ENCODE data around the gene ST6GALNAC5. TPM values are rescaled to one million over a fixed set of nuclear protein-coding genes. Genes with fewer than 3 reads are reported as not detected.

The ST6GALNAC5 gene
- total RNA-seq, 1 donor from 2014 or later, result 3.7 TPM

DNA sequence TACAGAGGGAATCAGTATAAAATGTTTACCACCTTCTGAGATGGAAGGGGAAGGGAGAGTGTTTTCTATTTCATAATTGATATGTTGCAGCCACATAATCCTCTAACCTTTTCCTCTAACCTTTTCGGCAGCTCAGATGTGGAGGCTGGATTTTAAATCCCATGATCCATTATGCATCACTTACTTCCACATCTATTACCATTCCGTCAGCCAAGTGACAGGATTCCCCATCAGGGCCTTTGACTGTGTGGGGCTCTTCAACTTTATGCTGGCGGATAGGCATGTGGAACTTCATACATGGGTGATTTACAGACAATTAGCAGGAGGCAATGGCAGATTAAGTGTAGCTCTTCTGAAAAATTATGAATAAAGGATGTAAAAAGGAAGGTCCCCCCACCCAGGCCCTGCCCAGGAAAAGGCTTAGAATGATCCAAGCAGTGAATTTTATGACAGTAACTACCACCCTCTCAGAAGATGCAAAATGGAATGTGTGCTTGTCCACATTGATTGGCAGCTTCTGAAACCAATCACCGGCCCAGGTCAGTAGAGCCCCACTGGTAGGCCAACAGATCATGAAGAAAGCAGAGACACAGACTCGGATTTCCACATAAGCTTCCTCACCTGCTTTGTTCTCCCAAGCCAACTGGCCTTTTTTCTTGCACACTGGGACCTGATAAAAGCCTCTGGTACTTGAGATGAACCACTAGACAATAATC, 147.0 kb downstream of the ST6GALNAC5 start:
- no peak for DNase-seq

DNA sequence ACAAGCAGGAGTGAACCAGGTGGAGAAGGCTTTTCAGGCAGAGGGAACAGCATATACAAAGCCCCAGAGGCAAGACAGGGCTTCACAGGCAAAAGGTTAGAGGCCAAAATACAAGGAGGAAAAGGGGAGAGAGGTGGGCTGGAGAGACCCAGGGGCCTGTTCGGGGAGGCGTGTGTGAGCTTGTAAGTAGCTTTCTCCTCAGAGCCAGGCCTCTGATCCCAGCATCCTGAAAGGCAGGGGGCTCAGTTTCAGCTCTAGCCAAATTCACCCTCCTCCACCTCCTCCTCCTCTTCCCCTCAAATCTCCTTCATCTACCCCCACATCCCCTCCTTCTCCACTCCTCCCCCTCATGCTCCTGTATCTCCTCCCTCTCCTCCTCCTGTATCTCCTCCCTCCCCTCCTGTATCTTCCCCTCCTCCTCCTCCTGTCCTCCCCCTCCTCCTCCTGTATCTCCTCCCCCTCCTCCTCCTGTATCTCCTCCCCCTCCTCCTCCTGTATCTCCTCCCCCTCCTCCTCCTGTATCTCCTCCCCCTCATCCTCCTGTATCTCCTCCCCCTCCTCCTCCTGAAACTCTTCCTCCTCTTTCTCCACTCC, 148.6 kb downstream of the ST6GALNAC5 start:
- no peak for DNase-seq

DNA sequence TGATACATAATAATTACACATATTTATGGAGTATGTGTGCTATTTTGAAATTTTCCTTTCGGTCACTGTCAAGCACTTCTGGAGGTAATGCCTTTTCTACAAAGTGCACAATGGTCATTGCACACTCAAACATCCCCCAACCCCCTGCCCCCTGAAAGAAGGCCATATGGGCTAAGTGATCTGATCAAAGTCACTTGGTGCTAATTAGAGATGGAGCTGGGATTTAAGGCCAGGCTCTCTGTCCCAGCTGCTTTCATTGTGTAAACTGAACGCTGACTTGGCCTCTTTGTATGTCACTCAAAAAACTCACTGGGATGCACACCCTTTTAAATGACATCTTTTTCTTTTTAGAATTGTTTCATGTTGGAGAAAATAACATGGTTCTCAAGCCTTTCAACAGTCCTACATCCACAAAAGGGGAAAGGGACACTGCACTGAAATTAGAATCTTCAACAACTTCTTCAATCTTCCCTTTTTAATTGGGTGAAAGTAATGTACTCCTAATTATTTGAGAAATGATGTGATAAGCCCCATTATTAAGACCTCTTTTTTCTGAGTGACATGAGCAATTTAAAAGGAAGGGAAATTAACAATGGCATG, 149.2 kb downstream of the ST6GALNAC5 start:
- DNase-seq, result no peak

DNA sequence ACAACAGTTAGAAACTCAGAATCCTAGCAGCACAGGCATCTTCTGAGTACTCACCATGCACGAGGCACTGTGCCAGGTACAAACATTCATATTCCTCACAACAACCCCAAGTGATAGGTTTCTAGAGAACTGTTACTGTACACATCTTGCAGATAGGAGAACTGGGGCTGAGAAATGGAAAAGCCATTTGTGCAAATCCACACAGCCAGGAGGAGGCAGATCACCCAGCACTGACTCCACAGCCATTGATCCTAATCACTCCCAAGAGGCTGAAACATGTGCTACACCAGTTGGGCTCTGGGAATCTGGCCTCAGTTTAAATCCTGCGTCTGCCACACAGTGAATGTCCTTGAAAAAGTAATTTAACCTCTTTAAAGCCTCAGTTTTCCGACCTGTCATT, 151.0 kb downstream of the ST6GALNAC5 start:
- no peak for DNase-seq

DNA sequence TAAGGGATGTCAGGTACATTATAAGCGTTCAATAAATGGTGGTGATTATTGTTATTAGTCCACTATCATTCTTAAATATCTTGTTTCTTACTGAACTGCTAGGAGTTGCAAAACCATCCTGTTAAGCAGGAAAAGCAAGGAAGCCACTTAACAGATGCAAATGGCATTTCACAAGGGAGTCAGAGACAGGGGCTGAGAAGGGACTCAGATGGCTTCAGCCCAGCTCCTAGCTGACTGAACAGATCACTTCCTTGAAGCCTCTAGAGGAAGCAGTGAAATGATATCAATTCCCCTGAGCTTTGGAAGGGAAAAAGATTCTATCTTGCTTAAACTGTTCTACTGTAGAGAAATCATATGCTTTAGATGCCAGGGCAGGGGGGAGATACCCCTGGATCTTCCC, 151.5 kb downstream of the ST6GALNAC5 start:
- DNase-seq, result no peak

DNA sequence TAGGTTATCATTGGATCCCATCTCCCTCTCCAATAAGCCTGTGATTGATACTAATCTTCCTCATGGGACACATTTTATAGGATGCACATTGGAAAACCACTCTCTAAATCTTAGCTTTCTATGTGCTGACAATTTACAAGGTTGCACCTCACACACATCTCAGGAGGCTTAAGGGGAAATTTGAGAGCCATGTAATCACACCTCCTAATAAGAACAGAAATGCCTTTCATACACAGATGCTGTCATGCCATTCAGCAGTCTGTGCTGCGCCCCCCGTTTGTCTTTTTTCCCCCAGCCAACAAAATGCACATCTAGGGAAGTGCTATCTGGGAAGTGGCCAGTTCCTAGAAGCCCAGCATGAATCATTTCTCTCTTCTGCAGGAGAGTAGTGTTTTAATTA, 154.5 kb downstream of the ST6GALNAC5 start:
- no peak for DNase-seq

DNA sequence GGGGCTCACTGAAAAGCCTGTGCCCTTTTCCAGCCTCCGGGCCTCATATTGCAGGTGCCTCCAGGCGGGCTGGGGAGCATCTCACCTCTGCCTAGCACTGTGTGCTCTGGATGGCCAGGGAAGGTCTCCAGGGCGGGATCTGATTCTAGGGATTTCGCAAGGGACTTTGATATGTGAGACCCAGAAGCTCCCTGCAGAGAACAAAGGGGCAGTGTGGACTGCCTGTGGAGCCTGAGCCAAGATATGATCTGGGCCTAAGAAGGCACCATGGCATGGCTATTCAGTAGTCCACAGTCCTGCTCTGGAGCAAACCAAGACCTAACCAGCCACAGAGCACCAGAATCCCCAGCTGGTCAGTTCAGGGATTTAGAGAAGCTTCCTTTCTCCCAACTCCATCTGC, 157.2 kb downstream of the ST6GALNAC5 start:
- DNase-seq, result no peak

DNA sequence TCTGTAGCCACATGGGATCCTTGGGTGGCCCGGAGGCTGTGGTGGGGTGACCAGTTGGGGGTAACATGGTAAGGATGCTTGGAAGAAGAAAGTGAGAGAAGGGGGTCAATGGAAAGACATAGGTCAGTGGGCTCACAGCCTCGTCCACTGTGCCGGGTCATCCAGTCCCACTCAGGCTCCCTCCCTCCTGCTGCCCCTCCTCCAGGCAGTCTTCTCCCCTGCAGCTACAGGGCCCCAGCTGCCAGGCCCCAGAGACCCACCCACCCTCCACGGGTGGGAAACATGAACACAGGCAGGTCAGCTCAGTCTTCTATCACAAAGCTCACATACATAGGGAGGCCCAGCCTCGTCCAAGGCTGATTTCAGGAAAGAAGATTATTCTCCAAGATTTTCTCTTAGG, 158.3 kb downstream of the ST6GALNAC5 start:
- DNase-seq, result no peak

DNA sequence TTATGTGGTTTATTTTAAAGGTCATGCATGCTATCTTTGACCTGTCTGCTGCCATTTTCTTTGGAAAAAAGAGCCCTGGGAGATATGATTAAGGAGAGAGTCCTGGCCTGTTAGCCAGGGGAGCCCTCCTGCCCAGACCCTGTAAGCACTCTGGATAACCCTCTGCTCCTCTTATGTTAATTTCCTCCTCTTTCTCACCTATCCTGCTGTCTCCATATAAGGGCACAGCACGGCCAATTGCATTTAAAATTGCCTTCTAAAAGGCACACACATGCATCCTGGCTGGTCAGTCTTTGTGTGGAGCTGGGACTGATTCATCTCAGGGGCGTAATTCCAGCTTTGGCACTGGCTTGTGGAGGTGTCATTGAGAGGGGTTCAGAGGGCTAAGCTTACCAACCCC, 158.9 kb downstream of the ST6GALNAC5 start:
- no peak for DNase-seq

DNA sequence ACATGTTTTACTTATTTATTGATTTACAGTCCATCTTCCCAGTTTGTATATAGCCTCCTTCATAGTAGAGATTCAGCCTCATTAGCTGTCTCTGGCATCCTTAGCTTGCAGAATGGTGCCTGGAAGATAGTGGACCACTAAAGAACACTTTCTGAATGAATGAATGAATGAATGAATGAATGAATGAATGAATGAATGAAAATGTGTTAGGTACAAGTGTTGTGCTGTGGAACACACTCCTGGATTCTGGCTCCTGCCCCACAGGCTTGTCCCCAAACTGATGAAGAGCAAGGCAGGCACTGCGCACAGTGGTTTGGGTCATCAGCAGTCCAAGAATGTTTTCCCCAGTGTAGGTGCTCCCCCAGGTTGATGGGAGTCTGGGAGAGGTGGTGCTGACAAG, 159.4 kb downstream of the ST6GALNAC5 start:
- no peak for DNase-seq

DNA sequence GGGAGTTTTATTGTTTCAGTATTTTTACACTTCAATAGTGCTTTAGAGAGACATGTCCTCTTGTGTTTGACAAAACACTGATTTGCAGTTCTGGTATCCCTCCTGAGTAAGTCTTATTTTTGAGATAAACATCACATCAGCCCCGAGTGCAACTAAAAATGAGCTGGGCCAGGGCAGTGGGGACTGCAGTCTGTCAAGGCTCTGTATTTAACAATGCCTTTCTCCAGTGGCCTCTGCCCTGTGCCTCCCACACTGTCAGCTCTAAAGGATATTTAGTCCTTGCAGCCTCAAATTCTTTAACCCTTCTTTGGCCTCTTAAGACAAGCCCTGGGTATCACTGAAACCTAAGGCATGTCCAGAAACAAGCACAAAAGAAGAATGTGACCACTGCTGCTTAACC, 160.6 kb downstream of the ST6GALNAC5 start:
- no peak for DNase-seq

DNA sequence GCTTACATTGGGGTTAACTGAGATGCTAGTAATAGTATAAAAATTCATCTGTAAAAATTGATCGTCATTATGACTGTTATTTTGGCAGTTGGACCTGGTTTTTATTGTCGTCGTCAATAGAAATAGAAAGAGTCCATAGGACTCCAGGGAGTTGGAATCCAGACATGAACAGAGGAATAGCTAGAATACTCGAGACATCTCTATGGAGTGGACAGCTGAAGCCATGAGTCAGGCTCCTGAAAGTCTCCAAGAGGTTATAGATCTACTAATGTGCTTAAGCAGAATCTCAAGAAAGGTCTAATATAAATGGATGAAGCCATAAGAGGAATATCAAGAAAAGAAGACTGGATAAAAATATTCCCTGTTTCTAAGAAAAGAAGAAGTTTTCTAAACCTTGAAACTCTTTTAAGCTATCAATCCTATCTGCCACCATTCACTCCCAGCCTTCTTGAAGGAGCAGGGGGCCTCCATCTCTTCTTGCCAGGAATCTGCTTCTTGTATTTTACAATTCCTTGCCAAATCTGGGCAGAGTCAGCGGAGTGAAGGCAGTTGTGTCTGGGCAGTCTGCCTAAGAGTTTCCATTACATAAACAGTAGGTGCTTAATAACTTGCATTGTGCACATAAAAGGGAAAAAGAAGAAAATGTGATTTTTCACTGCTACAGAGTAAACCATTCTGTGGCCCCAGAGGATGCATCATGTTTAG, 163.3 kb downstream of the ST6GALNAC5 start:
- DNase-seq, result no peak

DNA sequence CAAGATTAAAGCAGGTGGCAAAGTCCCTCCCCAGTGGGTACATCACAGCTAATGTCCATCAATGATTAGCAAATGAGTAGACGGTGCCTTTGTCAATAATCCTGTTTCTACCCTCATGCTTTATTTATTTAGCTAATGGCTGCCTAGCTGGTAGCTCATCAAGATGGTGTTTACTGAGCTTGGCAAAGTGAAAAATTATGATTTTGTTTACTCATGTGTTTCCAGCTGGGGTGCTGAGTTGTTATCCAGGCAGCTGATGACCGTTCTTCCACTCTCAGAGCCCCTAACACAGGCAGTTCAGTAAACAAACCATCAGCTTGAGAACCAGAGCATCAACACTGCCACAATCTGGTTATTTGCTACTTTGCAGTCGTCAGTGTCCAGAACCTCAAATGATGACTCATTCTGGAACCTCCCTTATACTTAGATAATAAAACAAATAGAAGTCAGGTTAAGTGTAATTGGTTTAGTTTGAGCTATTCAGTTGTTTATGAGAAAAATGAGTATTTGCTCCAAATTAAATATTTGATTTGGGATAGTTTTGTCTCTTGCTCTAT, 163.9 kb downstream of the ST6GALNAC5 start:
- DNase-seq, result no peak

DNA sequence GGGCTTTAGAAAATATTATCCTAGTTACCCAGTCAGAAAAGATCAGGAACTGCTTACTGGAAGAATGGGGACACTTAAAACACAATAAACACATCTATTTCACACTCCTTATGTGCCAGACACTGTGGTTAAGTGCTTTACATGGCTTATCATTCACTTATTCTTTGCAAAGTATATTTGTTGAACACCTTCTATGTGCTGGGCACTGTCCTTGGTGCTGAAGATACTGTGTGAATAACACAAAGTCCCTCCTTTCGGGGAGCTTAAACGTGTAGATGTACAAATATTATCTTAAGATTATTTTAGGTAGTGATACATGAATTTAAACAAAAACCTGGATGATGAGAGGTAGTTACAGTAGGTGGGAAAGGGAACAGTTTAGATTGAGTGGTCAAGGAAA, 169.3 kb downstream of the ST6GALNAC5 start:
- no peak for DNase-seq

DNA sequence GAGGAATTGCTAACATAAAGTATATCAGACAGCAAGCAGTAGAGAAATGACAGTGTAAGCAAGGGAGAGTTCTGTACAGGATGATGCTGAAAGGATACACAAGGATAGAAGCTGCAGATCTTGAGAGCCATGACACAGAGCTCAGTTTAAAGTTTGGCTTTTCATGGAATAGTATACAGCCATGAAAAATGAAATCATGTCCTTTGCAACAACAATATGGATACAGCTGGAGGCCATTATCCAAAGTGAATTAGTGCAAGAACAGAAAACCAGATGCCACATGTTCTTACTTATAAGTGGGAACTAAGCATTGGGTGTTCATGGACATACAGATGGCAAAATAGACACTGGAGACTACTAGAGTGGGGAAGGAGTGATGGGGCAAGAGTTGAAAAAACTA, 169.8 kb downstream of the ST6GALNAC5 start:
- no peak for DNase-seq

DNA sequence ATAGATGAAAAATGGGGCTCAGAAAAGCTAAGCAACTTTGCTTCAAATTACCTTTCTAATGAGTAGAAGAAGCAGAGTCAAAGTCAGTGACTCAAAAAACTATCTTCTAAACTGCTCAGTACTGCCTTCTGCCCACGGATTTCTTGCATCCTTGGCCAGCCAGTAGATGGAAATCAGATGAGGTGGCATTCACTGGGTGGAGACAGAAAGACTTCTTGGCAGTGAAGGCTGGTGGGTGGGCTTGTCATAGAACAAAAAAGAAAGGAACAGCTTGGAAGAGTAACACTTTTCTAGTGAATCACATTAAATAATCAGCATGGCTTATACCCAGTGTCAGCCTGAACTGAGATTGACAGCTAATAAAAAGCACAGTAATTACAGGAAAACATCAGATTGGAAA, 170.7 kb downstream of the ST6GALNAC5 start:
- DNase-seq, result no peak

DNA sequence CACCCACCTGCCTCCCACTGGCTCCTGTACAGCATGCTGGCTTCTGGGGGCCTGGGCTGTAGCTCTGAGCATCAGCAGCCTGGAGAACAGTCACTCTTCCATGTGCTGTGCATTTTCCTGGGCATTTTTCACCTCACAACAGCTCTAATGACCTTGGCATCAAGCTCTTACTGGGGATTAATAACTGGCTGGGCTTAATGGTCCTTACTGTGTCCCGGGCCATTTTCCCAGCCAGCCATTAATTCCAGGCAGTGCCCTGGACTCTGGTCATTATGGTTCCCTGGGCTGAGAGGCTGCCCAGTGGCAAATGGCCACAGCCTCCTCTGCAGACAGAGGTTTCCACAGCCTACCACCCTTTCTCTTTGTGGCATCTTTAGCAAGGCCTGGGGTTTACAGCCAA, 171.8 kb downstream of the ST6GALNAC5 start:
- no peak for DNase-seq

DNA sequence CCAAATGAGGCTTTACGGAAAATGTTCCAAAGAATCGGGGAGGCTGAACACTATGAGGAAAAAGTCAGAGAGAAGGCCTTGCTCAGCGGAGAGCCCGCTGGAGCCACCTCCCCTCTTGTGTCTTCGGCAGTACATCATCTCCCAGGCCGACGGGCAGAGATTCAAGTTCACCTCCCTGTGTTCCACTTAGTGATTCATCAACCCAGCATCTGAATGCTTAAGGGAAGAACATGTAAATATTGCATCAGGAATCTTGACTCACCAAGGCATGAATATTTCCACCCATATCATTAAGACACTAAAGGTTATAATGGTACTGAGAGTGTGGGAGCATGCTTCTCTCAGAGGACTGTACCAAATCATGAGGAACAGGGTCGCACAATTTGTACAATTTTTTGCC, 172.5 kb downstream of the ST6GALNAC5 start:
- DNase-seq, result no peak

DNA sequence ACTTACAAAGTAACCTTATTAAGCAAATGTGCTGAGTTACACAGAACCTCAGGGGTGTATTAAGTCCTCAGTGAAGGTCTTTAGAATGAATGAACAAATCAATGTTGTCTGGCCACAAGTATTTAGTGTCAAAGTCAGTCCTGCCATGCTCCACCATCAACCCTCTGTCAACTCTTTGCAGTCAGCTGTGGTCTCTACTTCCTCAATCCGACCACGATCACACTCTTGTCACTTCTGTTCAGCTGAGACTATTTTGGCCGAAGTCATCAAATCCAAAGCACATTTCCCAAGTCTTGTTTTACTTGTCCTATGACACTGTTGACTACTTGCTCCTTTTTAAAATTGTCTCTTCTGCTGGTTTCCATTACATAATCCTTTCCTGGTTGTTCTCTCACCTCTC, 173.5 kb downstream of the ST6GALNAC5 start:
- no peak for DNase-seq

DNA sequence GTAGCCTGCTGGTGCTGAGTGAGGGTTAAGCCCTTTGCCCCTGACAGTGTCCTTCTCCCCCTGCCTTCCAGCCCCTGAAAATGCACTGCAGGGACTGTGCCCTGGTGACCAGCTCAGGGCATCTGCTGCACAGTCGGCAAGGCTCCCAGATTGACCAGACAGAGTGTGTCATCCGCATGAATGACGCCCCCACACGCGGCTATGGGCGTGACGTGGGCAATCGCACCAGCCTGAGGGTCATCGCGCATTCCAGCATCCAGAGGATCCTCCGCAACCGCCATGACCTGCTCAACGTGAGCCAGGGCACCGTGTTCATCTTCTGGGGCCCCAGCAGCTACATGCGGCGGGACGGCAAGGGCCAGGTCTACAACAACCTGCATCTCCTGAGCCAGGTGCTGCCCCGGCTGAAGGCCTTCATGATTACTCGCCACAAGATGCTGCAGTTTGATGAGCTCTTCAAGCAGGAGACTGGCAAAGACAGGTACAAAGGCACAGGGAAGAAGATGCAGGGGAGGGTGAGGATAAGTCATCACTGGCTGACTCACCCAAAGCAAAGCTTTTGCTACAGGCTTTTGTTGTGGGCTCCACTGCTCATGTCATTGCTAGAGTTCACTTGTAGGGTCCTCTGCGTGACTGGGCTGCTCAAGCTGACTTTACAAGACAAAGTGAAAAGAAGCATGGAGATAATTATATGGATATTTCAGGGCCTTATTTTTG, 177.0 kb downstream of the ST6GALNAC5 start:
- DNase-seq, result no peak

DNA sequence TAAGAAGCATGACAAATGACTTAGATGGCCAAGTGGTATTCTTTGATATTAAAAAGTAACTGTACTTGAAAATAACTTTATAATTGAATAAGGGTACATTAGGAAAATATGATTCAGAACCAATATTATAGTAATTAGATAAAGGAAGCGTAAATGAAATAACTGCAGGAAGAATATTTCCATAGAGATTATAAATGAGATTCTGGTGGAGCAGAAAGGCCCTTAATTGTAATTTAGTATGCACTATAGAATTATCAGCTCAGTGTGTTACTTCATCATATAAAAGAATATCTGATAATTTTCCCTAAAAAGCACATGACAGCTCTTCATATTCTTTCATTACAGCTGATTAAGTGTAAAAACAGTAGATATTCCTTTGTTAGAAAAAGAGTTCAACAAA, 180.3 kb downstream of the ST6GALNAC5 start:
- no peak for DNase-seq

DNA sequence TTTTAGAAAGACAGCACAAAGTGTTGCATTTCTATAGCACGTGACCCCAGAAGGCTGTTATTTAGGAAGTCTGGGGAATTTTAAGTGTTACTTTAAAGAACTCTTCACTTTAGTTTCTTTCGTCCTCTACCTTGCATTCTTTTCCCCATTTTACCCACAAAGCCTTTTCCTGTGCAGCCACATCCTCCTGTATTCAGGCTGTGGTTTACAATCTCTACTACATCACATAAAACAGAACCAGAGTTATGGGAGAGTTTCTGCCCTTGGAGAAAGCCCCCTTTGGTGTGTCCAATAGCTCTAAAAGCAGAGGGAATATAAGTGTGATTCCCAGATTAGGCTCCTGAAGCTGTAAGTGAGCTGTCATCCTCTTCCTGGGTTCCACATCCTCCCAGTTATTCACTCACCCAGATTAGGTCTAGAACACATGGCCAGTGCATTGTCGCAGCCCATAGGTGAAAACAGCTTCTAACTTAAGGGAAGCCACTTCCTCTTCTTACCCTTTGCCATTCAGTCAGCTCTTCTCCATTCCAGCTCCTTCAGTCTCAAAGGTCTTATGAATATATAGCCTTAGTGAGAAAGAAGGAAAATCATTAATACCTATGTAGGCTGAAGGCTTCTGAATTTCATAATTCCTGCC, 180.8 kb downstream of the ST6GALNAC5 start:
- no peak for DNase-seq

All from skin of body (tissue), 2 donors.